ENCODE measurements around the gene ST14. TPM values are rescaled to one million over a fixed set of nuclear protein-coding genes. Genes with fewer than 3 reads are reported as not detected.

The ST14 gene
- total RNA-seq, 2 donors from 2014 or later, result 17.5 to 21.7 TPM

DNA sequence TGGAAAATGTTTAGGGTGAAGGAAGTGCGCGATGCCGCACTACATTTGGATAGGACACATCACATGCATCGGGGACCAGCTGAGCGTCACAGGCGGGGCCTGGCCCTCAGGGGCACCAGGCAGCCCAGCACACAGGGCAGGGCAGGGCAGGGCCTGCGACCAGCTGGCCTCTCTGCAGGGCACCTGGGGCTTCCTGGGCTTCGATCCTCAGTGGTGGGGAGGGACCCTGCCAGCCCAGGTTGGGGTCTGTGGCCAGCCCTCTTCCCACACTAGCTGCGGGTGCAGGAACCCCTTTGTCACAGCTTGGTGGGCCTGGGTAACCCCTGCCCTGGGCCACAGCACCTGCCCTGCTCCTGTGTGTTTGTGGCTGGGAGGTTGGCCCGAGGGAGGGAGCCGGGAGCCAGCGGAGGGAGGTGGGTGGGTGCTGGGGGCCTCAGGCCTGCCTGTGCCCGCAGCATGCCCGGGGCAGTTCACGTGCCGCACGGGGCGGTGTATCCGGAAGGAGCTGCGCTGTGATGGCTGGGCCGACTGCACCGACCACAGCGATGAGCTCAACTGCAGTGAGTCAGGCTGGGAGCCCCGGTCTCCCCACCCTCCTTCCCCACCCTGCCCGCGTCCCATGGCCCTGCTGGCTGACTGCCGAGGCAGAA is 37.9 kb downstream of the ST14 start:
- 95 to 99% methylated on average over 8 to 27 of the region's 27 CpGs for WGBS, 2 experiments (ENCODE audit: insufficient coverage in 1 of 2, insufficient read length in 1 of 2)
- no peaks in the 10 kb centered on the region for H3K4me1 ChIP-seq (ENCODE audit: control insufficient read depth, insufficient read depth, low read length)
- Mint-ChIP-seq H3K27ac (no peak overlapping the region), H3K9me3 (peaks cover 13% of the 10 kb centered on the region), H3K36me3 (ENCODE audit: low read depth) (peaks cover 37% of the 10 kb centered on the region), H3K4me3 (no peak overlapping the region), H3K4me1 (no peaks in the 10 kb centered on the region), H3K27me3 (ENCODE audit: insufficient read depth) (no peaks in the 10 kb centered on the region)
- no peak overlapping the region for H3K9ac ChIP-seq (ENCODE audit: extremely low read depth, low read length, poor library complexity, severe bottlenecking)
- H3K4me3 ChIP-seq (ENCODE audit: low read length), result no peak overlapping the region
- no peaks in the 10 kb centered on the region for H3K36me3 ChIP-seq (ENCODE audit: control insufficient read depth, insufficient read depth, low read length)
- no peak for DNase-seq
- H3K9me3 ChIP-seq (ENCODE audit: control insufficient read depth, low read length), result no peaks in the 10 kb centered on the region
- TF ChIP-seq, protein P1, sequence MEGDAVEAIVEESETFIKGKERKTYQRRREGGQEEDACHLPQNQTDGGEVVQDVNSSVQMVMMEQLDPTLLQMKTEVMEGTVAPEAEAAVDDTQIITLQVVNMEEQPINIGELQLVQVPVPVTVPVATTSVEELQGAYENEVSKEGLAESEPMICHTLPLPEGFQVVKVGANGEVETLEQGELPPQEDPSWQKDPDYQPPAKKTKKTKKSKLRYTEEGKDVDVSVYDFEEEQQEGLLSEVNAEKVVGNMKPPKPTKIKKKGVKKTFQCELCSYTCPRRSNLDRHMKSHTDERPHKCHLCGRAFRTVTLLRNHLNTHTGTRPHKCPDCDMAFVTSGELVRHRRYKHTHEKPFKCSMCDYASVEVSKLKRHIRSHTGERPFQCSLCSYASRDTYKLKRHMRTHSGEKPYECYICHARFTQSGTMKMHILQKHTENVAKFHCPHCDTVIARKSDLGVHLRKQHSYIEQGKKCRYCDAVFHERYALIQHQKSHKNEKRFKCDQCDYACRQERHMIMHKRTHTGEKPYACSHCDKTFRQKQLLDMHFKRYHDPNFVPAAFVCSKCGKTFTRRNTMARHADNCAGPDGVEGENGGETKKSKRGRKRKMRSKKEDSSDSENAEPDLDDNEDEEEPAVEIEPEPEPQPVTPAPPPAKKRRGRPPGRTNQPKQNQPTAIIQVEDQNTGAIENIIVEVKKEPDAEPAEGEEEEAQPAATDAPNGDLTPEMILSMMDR (conservative IDR thresholded peaks at IDR 0.05), result no peak
- H3K27ac ChIP-seq (ENCODE audit: low read depth, low read length), result no peak overlapping the region
- H3K27me3 ChIP-seq (ENCODE audit: control insufficient read depth, insufficient read depth, low read length, poor library complexity, severe bottlenecking), result no peaks in the 10 kb centered on the region

GRCh38 chr11:130198292-130198691 is 38.7 kb downstream of the ST14 start:
- Mint-ChIP-seq H3K4me3 (no peak overlapping the region), H3K4me1 (no peaks in the 10 kb centered on the region), H3K27me3 (ENCODE audit: insufficient read depth) (no peaks in the 10 kb centered on the region), H3K9me3 (peaks cover 14% of the 10 kb centered on the region), H3K36me3 (ENCODE audit: low read depth) (peaks cover 43% of the 10 kb centered on the region), H3K27ac (no peak overlapping the region)
- TF ChIP-seq, protein P1 (conservative IDR thresholded peaks at IDR 0.05), result no peak
- H3K9ac ChIP-seq (ENCODE audit: extremely low read depth, low read length, poor library complexity, severe bottlenecking), result no peak overlapping the region
- no peaks in the 10 kb centered on the region for H3K4me1 ChIP-seq (ENCODE audit: control insufficient read depth, insufficient read depth, low read length)
- no peaks in the 10 kb centered on the region for H3K9me3 ChIP-seq (ENCODE audit: control insufficient read depth, low read length)
- no peak overlapping the region for H3K4me3 ChIP-seq (ENCODE audit: low read length)
- H3K27ac ChIP-seq (ENCODE audit: low read depth, low read length), result no peak overlapping the region
- 87 to 94% methylated on average over 13 to 22 of the region's 22 CpGs for WGBS, 2 experiments (ENCODE audit: insufficient coverage in 1 of 2, insufficient read length in 1 of 2)
- H3K27me3 ChIP-seq (ENCODE audit: control insufficient read depth, insufficient read depth, low read length, poor library complexity, severe bottlenecking), result no peaks in the 10 kb centered on the region
- no peak for DNase-seq
- no peaks in the 10 kb centered on the region for H3K36me3 ChIP-seq (ENCODE audit: control insufficient read depth, insufficient read depth, low read length)

DNA sequence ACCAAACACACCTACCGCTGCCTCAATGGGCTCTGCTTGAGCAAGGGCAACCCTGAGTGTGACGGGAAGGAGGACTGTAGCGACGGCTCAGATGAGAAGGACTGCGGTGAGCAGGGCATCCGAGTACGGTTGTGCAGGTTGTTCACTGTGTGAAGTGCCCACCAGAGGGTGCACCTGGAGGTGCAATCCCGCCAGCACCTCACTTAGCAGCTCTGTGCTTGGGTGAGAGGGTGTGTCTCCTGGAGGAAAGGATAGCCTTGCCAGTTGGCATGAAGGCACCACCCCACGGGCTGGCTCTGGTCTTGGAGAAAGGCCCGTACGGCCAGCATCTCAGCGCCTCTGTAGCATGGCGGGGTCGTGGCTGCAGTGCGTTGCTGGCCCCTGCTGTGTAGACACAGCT is 39.4 kb downstream of the ST14 start:
- no peaks in the 10 kb centered on the region for H3K27me3 Mint-ChIP-seq (ENCODE audit: insufficient read depth)

More for the DNA sequence above, 39.4 kb downstream of the ST14 start:
- Mint-ChIP-seq H3K4me3 (no peak overlapping the region), H3K9me3 (peaks cover 14% of the 10 kb centered on the region), H3K27ac (no peak overlapping the region), H3K36me3 (ENCODE audit: low read depth) (peaks cover 44% of the 10 kb centered on the region), H3K4me1 (no peaks in the 10 kb centered on the region)
- no peak for DNase-seq
- H3K27me3 ChIP-seq (ENCODE audit: control insufficient read depth, insufficient read depth, low read length, poor library complexity, severe bottlenecking), result no peaks in the 10 kb centered on the region
- no peak overlapping the region for H3K4me3 ChIP-seq (ENCODE audit: low read length)
- H3K27ac ChIP-seq (ENCODE audit: low read depth, low read length), result no peak overlapping the region
- TF ChIP-seq, protein P1 (conservative IDR thresholded peaks at IDR 0.05), result peak; percentile 45
- no peaks in the 10 kb centered on the region for H3K36me3 ChIP-seq (ENCODE audit: control insufficient read depth, insufficient read depth, low read length)
- no peak overlapping the region for H3K9ac ChIP-seq (ENCODE audit: extremely low read depth, low read length, poor library complexity, severe bottlenecking)
- WGBS, 2 experiments (ENCODE audit: insufficient coverage in 1 of 2, insufficient read length in 1 of 2), result 92 to 95% methylated on average over 9 to 15 of the region's 15 CpGs
- H3K4me1 ChIP-seq (ENCODE audit: control insufficient read depth, insufficient read depth, low read length), result no peaks in the 10 kb centered on the region
- H3K9me3 ChIP-seq (ENCODE audit: control insufficient read depth, low read length), result no peaks in the 10 kb centered on the region
